KMS-11 (cell line): Measurements from ENCODE around the gene CCDC148.

Experiments
- H2AFZ ChIP-seq: fragments of 200-600 bp; sonication (generic); 2 replicates; pipeline ENCODE4 v1.6.1; 2016; ENCODE audit warnings: antibody characterized with exemption, mixed run types, low read depth
- H3K27ac ChIP-seq: fragments of 200-600 bp; sonication (generic); 2 replicates; pipeline ENCODE4 v1.6.1; 2016; ENCODE audit warnings: mild to moderate bottlenecking, mixed run types
- H3K27me3 ChIP-seq: fragments of 200-600 bp; sonication (generic); 2 replicates; pipeline ENCODE4 v1.6.1; 2017; ENCODE audit warnings: mild to moderate bottlenecking, low read depth, mixed run types, moderate library complexity; ENCODE audit not compliant: insufficient read depth
- H3K36me3 ChIP-seq: fragments of 200-600 bp; sonication (generic); 2 replicates; pipeline ENCODE4 v1.6.1; 2017; ENCODE audit warnings: mild to moderate bottlenecking, mixed run types; ENCODE audit not compliant: insufficient read depth
- H3K4me1 ChIP-seq: fragments of 200-600 bp; sonication (generic); 2 replicates; pipeline ENCODE4 v1.6.1; 2016; ENCODE audit warnings: mild to moderate bottlenecking, low read depth, mixed run types; ENCODE audit not compliant: poor library complexity, severe bottlenecking
- H3K4me2 ChIP-seq: fragments of 200-600 bp; sonication (generic); 2 replicates; pipeline ENCODE4 v1.7.0; 2016; ENCODE audit warnings: mild to moderate bottlenecking, mixed run types
- H3K4me3 ChIP-seq: fragments of 200-600 bp; sonication (generic); IDR thresholded peaks from 2 replicates; pipeline ENCODE4 v1.6.1; 2017; ENCODE audit warnings: low read depth, low read length, mixed read lengths; ENCODE audit not compliant: insufficient read depth
- H3K79me2 ChIP-seq: fragments of 200-600 bp; sonication (generic); 2 replicates; pipeline ENCODE4 v1.6.1; 2016; ENCODE audit warnings: low read depth, mixed run types; ENCODE audit not compliant: insufficient read depth
- H3K9ac ChIP-seq: fragments of 200-600 bp; sonication (generic); 2 replicates; pipeline ENCODE4 v1.6.1; 2016; ENCODE audit warnings: mild to moderate bottlenecking, mixed run types
- H4K20me1 ChIP-seq: fragments of 200-600 bp; sonication (generic); 2 replicates; pipeline ENCODE4 v1.6.1; 2016; ENCODE audit warnings: mild to moderate bottlenecking, mixed run types; ENCODE audit not compliant: insufficient read depth
- TF ChIP-seq, protein P1 (sequence below): fragments of 200-600 bp; sonication (generic); conservative IDR thresholded peaks from 2 replicates; pipeline ENCODE4 v1.6.1; 2017; ENCODE audit warnings: low read depth, mild to moderate bottlenecking, antibody characterized with exemption, low read length, moderate library complexity, mixed read lengths

CCDC148 gene

DNA sequence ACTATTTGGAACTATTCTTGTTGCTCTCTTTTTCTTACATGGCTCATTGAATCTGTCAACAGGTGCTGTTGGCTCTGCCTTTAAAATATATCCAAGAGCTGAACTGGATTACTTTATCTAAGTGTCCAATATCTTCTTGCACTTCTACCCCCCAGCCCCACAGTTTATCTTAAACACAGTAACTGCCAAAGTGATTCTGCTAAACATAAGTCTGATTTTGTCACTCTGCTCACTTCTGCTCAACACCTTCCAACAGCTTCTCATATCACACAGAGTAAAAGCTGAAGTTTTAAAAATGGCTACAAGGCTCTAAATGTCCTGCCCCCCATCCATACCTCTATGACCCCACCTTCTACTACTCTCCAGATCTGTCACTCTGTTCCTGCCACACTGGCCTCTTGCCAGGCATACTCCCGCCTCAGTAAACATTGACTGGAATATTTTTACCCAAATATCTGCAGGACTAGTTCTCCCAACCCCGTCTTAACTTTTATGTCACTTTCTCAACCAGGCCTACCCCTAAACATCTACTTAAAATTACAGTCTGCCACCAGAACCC, 130.7 kb downstream of the CCDC148 start:
- no peaks in the 10 kb centered on the region for H3K4me1 ChIP-seq
- no peaks in the 10 kb centered on the region for H3K79me2 ChIP-seq
- TF ChIP-seq, protein P1, sequence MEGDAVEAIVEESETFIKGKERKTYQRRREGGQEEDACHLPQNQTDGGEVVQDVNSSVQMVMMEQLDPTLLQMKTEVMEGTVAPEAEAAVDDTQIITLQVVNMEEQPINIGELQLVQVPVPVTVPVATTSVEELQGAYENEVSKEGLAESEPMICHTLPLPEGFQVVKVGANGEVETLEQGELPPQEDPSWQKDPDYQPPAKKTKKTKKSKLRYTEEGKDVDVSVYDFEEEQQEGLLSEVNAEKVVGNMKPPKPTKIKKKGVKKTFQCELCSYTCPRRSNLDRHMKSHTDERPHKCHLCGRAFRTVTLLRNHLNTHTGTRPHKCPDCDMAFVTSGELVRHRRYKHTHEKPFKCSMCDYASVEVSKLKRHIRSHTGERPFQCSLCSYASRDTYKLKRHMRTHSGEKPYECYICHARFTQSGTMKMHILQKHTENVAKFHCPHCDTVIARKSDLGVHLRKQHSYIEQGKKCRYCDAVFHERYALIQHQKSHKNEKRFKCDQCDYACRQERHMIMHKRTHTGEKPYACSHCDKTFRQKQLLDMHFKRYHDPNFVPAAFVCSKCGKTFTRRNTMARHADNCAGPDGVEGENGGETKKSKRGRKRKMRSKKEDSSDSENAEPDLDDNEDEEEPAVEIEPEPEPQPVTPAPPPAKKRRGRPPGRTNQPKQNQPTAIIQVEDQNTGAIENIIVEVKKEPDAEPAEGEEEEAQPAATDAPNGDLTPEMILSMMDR = no peak
- no peaks in the 10 kb centered on the region for H3K36me3 ChIP-seq
- H3K4me3 ChIP-seq = no peak overlapping the region
- H2AFZ ChIP-seq = no peak overlapping the region
- H3K9ac ChIP-seq = no peak overlapping the region
- H3K27ac ChIP-seq = no peak overlapping the region
- H4K20me1 ChIP-seq = no peaks in the 10 kb centered on the region
- H3K27me3 ChIP-seq = no peaks in the 10 kb centered on the region
- no peak overlapping the region for H3K4me2 ChIP-seq

DNA sequence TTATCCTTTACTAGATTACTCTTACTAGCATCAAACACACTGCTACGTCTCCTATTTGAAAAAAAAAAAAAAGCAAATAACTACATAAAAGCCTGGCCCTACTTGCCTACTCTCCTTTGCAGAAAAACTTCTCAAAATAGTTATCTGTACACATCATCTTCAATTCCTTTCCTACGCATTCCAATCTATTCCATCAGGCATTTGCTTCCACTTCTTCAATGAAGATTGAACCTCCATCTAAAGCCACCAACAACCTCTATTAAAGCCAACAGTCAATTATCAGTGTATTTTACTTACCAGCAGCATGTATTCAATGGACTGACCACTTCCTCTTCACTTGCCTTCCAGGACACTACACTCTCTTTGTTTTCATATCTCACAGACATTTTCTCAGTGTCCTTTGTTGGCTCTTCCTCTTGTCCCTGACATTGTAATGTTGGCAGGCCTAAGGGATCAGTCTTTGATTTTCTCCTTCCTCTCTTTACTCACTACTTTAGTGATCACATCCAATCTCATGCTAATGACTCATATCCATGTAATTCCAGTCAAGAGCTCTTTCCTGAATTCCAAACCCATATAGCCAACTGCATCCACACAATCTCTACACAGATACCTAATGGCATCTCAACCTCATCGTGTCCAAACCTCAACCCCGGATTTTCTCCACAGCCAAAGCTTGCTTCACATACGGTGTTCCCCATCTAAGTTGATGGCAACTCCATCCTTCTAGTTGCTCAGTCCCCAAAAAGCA, 131.3 kb downstream of the CCDC148 start:
- H3K27me3 ChIP-seq = no peaks in the 10 kb centered on the region
- no peaks in the 10 kb centered on the region for H3K4me1 ChIP-seq
- no peak overlapping the region for H3K27ac ChIP-seq
- H2AFZ ChIP-seq = no peak overlapping the region
- H3K79me2 ChIP-seq = no peaks in the 10 kb centered on the region
- H3K4me3 ChIP-seq = no peak overlapping the region
- H3K4me2 ChIP-seq = no peak overlapping the region
- H3K36me3 ChIP-seq = no peaks in the 10 kb centered on the region
- no peak overlapping the region for H3K9ac ChIP-seq
- TF ChIP-seq, protein P1 = no peak
- H4K20me1 ChIP-seq = no peaks in the 10 kb centered on the region

DNA sequence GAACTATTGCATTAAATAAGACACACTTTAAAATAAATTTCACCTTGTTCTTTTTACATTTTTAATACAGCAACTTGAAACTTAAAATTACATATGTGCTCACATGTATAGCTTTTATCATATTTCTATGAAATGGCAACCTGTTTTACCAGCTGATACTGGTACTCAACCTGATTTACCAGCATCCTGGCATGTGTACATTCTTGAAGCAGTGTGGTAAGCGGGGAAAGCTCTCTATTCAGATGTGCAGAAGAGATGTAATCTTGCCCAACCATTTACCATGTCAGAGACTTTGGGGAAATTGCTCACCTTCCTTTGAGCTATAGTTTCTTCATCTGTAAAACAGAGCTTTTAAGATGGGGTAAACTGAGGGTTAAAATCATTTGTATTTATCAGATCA, 133.2 kb downstream of the CCDC148 start:
- H3K4me2 ChIP-seq = no peak overlapping the region
- peaks cover 11% of the 10 kb centered on the region for H3K4me1 ChIP-seq
- no peak overlapping the region for H3K27ac ChIP-seq
- H2AFZ ChIP-seq = no peak overlapping the region
- H3K9ac ChIP-seq = no peak overlapping the region
- no peaks in the 10 kb centered on the region for H3K27me3 ChIP-seq
- H3K79me2 ChIP-seq = no peaks in the 10 kb centered on the region
- H3K4me3 ChIP-seq = no peak overlapping the region
- H4K20me1 ChIP-seq = no peaks in the 10 kb centered on the region
- no peaks in the 10 kb centered on the region for H3K36me3 ChIP-seq
- TF ChIP-seq, protein P1 = no peak

DNA sequence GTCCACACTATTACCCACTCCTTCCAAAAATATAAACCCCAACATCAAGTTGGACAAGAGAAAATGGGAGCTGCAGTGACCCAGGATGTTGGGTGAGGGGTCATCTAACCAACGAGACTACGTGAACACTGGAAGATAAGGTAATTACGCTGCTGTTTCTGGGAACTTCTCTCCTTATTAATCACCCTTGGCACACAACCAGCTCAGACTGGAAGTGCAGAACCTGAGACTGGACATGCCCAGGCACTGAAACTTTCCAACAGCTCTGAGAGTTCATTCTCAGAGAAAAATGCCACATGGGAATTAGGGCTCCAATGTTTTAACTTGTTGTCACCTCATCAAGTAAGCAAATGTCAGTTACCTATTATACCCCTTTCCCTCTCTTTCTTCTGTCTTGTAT, 135.3 kb downstream of the CCDC148 start:
- H2AFZ ChIP-seq = no peak overlapping the region
- H3K4me3 ChIP-seq = no peak overlapping the region
- TF ChIP-seq, protein P1 = no peak
- H3K79me2 ChIP-seq = no peaks in the 10 kb centered on the region
- no peaks in the 10 kb centered on the region for H4K20me1 ChIP-seq
- H3K9ac ChIP-seq = no peak overlapping the region
- no peak overlapping the region for H3K27ac ChIP-seq
- no peaks in the 10 kb centered on the region for H3K36me3 ChIP-seq
- H3K27me3 ChIP-seq = no peaks in the 10 kb centered on the region
- H3K4me1 ChIP-seq = peaks cover 32% of the 10 kb centered on the region
- H3K4me2 ChIP-seq = no peak overlapping the region
